ENCODE measurements around the gene GUCY2D. TPM values are rescaled to one million over a fixed set of nuclear protein-coding genes. Genes with fewer than 3 reads are reported as not detected.

GUCY2D gene
- total RNA-seq, 1 experiment from 2014 or later = not detected

DNA sequence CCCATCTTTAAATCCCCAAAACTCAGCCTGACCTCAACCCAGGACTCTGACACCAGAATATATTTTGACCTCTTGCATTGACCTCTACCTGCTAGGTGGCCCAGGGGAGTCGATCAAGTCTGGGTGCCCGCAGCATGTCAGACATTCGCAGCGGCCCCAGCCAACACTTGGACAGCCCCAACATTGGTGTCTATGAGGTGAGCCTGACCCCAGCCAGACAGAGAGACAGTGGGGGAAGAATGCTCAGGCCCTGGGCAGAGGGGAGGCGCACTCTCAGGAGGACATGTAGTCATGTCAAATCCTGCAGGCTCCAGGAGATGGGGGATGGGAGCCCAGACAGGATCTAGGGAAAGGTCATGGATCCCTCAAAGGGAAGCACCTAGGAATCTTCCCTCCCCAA lies 5.4 kb downstream of the GUCY2D start:
- Histone ChIP-seq H3K4me3 (ENCODE audit: low read length) (no peak overlapping the region), H3K9me3 (ENCODE audit: low read length) (no peaks in the 10 kb centered on the region), H3K4me1 (ENCODE audit: low read length) (no peaks in the 10 kb centered on the region), H3K9me2 (replicated peaks; ENCODE audit: insufficient read depth, low read length) (no peaks in the 10 kb centered on the region), H3K79me2 (ENCODE audit: low read length) (no peaks in the 10 kb centered on the region), H3K36me3 (ENCODE audit: insufficient read depth, low read length) (no peaks in the 10 kb centered on the region), H3K4me2 (ENCODE audit: low read depth, low read length, poor library complexity, severe bottlenecking) (no peak overlapping the region), H2AFZ (ENCODE audit: low read length) (no peak overlapping the region), H3K27ac (ENCODE audit: low read length) (no peak overlapping the region), H3K9ac (ENCODE audit: low read length) (no peak overlapping the region), H3K27me3 (ENCODE audit: low read length) (no peaks in the 10 kb centered on the region), H4K20me1 (ENCODE audit: insufficient read depth, low read depth, low read length) (no peaks in the 10 kb centered on the region)
- no peak for DNase-seq

DNA sequence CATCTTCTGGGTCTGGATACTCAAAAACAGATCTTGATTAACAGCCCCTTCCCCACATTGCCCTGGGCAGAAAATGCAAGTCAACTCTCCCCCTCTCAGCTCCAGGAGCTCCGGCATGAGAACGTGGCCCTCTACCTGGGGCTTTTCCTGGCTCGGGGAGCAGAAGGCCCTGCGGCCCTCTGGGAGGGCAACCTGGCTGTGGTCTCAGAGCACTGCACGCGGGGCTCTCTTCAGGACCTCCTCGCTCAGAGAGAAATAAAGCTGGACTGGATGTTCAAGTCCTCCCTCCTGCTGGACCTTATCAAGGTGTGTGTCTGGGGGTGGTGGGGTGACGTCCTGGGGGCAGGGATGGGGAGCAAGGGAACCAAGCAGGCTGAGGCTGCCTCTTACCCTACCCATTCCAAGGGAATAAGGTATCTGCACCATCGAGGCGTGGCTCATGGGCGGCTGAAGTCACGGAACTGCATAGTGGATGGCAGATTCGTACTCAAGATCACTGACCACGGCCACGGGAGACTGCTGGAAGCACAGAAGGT lies 9.7 kb downstream of the GUCY2D start:
- Histone ChIP-seq H3K27me3 (ENCODE audit: low read length) (no peaks in the 10 kb centered on the region), H3K4me1 (ENCODE audit: low read length) (no peaks in the 10 kb centered on the region), H3K4me2 (ENCODE audit: low read depth, low read length, poor library complexity, severe bottlenecking) (no peak overlapping the region), H3K36me3 (ENCODE audit: insufficient read depth, low read length) (no peaks in the 10 kb centered on the region), H3K4me3 (ENCODE audit: low read length) (no peak overlapping the region), H3K9me2 (replicated peaks; ENCODE audit: insufficient read depth, low read length) (no peaks in the 10 kb centered on the region), H3K9ac (ENCODE audit: low read length) (no peak overlapping the region), H2AFZ (ENCODE audit: low read length) (no peak overlapping the region), H3K79me2 (ENCODE audit: low read length) (no peaks in the 10 kb centered on the region), H3K9me3 (ENCODE audit: low read length) (no peaks in the 10 kb centered on the region), H3K27ac (ENCODE audit: low read length) (no peak overlapping the region), H4K20me1 (ENCODE audit: insufficient read depth, low read depth, low read length) (no peaks in the 10 kb centered on the region)
- DNase-seq = no peak

DNA sequence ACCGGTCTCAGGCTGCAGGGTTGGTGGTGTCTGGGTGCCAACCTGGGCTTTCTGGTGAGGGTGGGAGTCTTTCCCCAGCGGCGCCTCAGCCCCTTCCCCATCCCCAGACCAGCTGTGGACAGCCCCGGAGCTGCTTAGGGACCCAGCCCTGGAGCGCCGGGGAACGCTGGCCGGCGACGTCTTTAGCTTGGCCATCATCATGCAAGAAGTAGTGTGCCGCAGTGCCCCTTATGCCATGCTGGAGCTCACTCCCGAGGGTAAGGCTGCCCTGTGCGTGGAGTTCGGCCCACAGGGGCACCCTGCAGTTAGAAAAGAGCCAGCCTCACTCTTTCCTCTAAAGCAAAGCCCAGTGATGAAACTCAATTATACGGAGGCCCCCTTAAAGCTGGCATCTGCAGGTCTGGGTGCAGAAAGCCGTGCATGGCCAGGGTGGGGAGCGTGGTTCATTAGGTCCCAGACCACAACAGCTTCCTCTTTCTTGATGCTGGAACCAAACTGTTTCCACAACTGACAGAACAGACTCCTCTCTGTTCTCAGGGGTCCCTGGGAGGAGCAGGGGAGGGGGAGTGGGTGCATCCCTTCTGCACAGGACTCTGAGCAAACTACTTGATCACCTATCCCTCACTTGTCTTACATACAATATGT lies 10.7 kb downstream of the GUCY2D start:
- H3K27ac ChIP-seq (ENCODE audit: low read length) = no peak overlapping the region
- H2AFZ ChIP-seq (ENCODE audit: low read length) = no peak overlapping the region
- no peaks in the 10 kb centered on the region for H4K20me1 ChIP-seq (ENCODE audit: insufficient read depth, low read depth, low read length)
- H3K4me3 ChIP-seq (ENCODE audit: low read length) = no peak overlapping the region
- peak; percentile 47 for DNase-seq
- no peaks in the 10 kb centered on the region for H3K9me3 ChIP-seq (ENCODE audit: low read length)
- no peaks in the 10 kb centered on the region for H3K9me2 ChIP-seq (replicated peaks; ENCODE audit: insufficient read depth, low read length)
- no peaks in the 10 kb centered on the region for H3K79me2 ChIP-seq (ENCODE audit: low read length)
- no peaks in the 10 kb centered on the region for H3K36me3 ChIP-seq (ENCODE audit: insufficient read depth, low read length)
- H3K4me1 ChIP-seq (ENCODE audit: low read length) = no peaks in the 10 kb centered on the region
- no peak overlapping the region for H3K9ac ChIP-seq (ENCODE audit: low read length)
- no peak overlapping the region for H3K4me2 ChIP-seq (ENCODE audit: low read depth, low read length, poor library complexity, severe bottlenecking)
- H3K27me3 ChIP-seq (ENCODE audit: low read length) = no peaks in the 10 kb centered on the region

- Histone ChIP-seq H3K9ac (ENCODE audit: low read length) (no peak overlapping the region), H3K9me3 (ENCODE audit: low read length) (no peaks in the 10 kb centered on the region)
Measured at GRCh38 chr17:8013731-8014557, 11.5 kb downstream of the GUCY2D start.

GRCh38 chr17:8014558-8014850 lies 12.1 kb downstream of the GUCY2D start:
- Histone ChIP-seq H3K9ac (ENCODE audit: low read length) (no peak overlapping the region), H3K36me3 (ENCODE audit: insufficient read depth, low read length) (no peaks in the 10 kb centered on the region), H3K4me1 (ENCODE audit: low read length) (no peaks in the 10 kb centered on the region), H3K27me3 (ENCODE audit: low read length) (no peaks in the 10 kb centered on the region), H3K27ac (ENCODE audit: low read length) (no peak overlapping the region), H3K9me3 (ENCODE audit: low read length) (no peaks in the 10 kb centered on the region), H3K9me2 (replicated peaks; ENCODE audit: insufficient read depth, low read length) (no peaks in the 10 kb centered on the region), H3K4me3 (ENCODE audit: low read length) (no peak overlapping the region), H2AFZ (ENCODE audit: low read length) (no peak overlapping the region), H3K79me2 (ENCODE audit: low read length) (no peaks in the 10 kb centered on the region), H3K4me2 (ENCODE audit: low read depth, low read length, poor library complexity, severe bottlenecking) (no peak overlapping the region), H4K20me1 (ENCODE audit: insufficient read depth, low read depth, low read length) (no peaks in the 10 kb centered on the region)
- no peak for DNase-seq

More at GRCh38 chr17:8013731-8014557, 11.5 kb downstream of the GUCY2D start:
- Histone ChIP-seq H3K4me3 (ENCODE audit: low read length) (no peak overlapping the region), H3K27me3 (ENCODE audit: low read length) (no peaks in the 10 kb centered on the region), H3K36me3 (ENCODE audit: insufficient read depth, low read length) (no peaks in the 10 kb centered on the region), H3K4me1 (ENCODE audit: low read length) (no peaks in the 10 kb centered on the region), H3K9me2 (replicated peaks; ENCODE audit: insufficient read depth, low read length) (no peaks in the 10 kb centered on the region), H3K4me2 (ENCODE audit: low read depth, low read length, poor library complexity, severe bottlenecking) (no peak overlapping the region), H2AFZ (ENCODE audit: low read length) (no peak overlapping the region), H4K20me1 (ENCODE audit: insufficient read depth, low read depth, low read length) (no peaks in the 10 kb centered on the region), H3K79me2 (ENCODE audit: low read length) (no peaks in the 10 kb centered on the region), H3K27ac (ENCODE audit: low read length) (no peak overlapping the region)
- no peak for DNase-seq

DNA sequence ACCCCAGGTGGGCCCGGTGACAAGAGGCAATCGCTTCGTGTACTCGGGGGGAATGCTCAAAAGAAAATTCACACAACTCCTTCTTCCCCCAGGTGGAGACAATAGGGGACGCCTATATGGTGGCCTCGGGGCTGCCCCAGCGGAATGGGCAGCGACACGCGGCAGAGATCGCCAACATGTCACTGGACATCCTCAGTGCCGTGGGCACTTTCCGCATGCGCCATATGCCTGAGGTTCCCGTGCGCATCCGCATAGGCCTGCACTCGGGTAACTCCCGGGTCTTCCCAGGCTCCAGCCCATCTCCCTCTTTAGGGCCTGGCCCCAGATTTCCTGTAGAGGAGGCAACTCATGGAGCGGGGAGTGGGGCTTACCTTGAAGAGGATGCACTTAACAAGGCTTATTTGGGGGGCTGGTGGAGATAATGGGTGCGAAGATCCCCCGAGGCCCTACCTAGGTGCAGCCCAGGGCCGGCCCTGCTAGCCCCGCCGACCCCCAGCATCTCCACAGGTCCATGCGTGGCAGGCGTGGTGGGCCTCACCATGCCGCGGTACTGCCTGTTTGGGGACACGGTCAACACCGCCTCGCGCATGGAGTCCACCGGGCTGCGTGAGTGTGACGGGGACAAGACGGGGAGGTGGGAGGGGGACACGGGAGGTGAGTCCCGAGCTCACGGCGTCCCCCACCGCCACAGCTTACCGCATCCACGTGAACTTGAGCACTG lies 13.0 kb downstream of the GUCY2D start:
- no peaks in the 10 kb centered on the region for H3K79me2 ChIP-seq (ENCODE audit: low read length)
- H3K36me3 ChIP-seq (ENCODE audit: insufficient read depth, low read length) = no peaks in the 10 kb centered on the region
- no peak overlapping the region for H3K4me2 ChIP-seq (ENCODE audit: low read depth, low read length, poor library complexity, severe bottlenecking)
- H3K9me2 ChIP-seq (replicated peaks; ENCODE audit: insufficient read depth, low read length) = no peaks in the 10 kb centered on the region
- no peaks in the 10 kb centered on the region for H3K9me3 ChIP-seq (ENCODE audit: low read length)
- no peak overlapping the region for H3K4me3 ChIP-seq (ENCODE audit: low read length)
- no peaks in the 10 kb centered on the region for H3K27me3 ChIP-seq (ENCODE audit: low read length)
- no peaks in the 10 kb centered on the region for H3K4me1 ChIP-seq (ENCODE audit: low read length)
- no peak for DNase-seq
- no peak overlapping the region for H3K27ac ChIP-seq (ENCODE audit: low read length)
- no peak overlapping the region for H3K9ac ChIP-seq (ENCODE audit: low read length)
- H2AFZ ChIP-seq (ENCODE audit: low read length) = no peak overlapping the region
- no peaks in the 10 kb centered on the region for H4K20me1 ChIP-seq (ENCODE audit: insufficient read depth, low read depth, low read length)

DNA sequence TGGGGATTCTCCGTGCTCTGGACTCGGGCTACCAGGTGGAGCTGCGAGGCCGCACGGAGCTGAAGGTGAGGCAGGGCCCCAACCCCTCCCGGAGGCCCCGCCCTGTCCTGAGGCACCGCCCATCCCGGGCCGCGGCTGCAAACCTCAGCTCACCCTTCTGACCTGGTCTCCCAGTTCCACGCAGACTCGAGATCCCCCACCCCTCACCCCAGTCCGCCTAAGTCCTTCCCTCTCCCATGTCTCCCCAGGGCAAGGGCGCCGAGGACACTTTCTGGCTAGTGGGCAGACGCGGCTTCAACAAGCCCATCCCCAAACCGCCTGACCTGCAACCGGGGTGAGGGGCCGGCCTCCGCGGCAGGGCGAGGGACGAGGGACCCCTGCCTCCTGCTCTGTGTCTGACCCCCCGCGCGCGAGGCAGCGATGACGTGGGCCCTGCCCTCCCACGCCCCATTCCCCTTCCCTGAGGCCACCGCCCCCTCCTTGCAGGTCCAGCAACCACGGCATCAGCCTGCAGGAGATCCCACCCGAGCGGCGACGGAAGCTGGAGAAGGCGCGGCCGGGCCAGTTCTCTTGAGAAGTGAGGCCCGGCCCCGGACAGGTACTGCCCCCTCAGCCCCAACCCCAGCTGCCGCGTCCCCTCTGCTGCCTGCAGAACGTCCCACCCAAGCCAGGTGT lies 13.7 kb downstream of the GUCY2D start:
- Histone ChIP-seq H3K9me2 (replicated peaks; ENCODE audit: insufficient read depth, low read length) (no peaks in the 10 kb centered on the region), H3K4me2 (ENCODE audit: low read depth, low read length, poor library complexity, severe bottlenecking) (no peak overlapping the region), H3K36me3 (ENCODE audit: insufficient read depth, low read length) (no peaks in the 10 kb centered on the region), H3K4me1 (ENCODE audit: low read length) (no peaks in the 10 kb centered on the region), H2AFZ (ENCODE audit: low read length) (no peak overlapping the region), H3K9me3 (ENCODE audit: low read length) (no peaks in the 10 kb centered on the region), H4K20me1 (ENCODE audit: insufficient read depth, low read depth, low read length) (no peaks in the 10 kb centered on the region), H3K27me3 (ENCODE audit: low read length) (no peaks in the 10 kb centered on the region), H3K27ac (ENCODE audit: low read length) (no peak overlapping the region), H3K79me2 (ENCODE audit: low read length) (no peaks in the 10 kb centered on the region), H3K4me3 (ENCODE audit: low read length) (no peak overlapping the region), H3K9ac (ENCODE audit: low read length) (no peak overlapping the region)
- DNase-seq = no peak

Measured in Karpas-422 (cell line).